ENCODE data around the gene ZNF605.

ZNF605 gene

GRCh38 chr12:132954471-132955048 lies 1.5 kb downstream of the ZNF605 start:
- H3K4me3 ChIP-seq (ENCODE audit: low read depth, low read length) = peak overlapping the region; percentile 81
- CTCF ChIA-PET = no interaction called here
- TF ChIP-seq CTCF (IDR thresholded peaks at IDR 0.05; ENCODE audit: insufficient read depth, low read length, missing control alignments) = no peak
- DNase-seq (ENCODE audit: low read depth, low spot score) = no peak
- POLR2A ChIA-PET = interaction anchor here (0.6 kb wide), 1 partner anchor 32 kb away, joined by 3 read pairs; the partner anchor contains the start of gene ZNF26

- POLR2A ChIA-PET = no interaction called here
- no peak for DNase-seq (ENCODE audit: low read depth, low spot score)
- CTCF ChIA-PET = no interaction called here
- no peak overlapping the region for H3K4me3 ChIP-seq (ENCODE audit: low read depth, low read length)
- no peak for TF ChIP-seq CTCF (IDR thresholded peaks at IDR 0.05; ENCODE audit: insufficient read depth, low read length, missing control alignments)
These were observed 2.3 kb downstream of the ZNF605 start for GRCh38 chr12:132953771-132954170.

GRCh38 chr12:132953163-132953425 lies 3.0 kb downstream of the ZNF605 start:
- DNase-seq (ENCODE audit: low read depth, low spot score) = no peak
- no peak for TF ChIP-seq CTCF (IDR thresholded peaks at IDR 0.05; ENCODE audit: insufficient read depth, low read length, missing control alignments)
- ChIA-PET POLR2A (no interaction called here), CTCF (no interaction called here)
- H3K4me3 ChIP-seq (ENCODE audit: low read depth, low read length) = no peak overlapping the region

- ChIA-PET CTCF (no interaction called here), POLR2A (interaction anchor here (0.6 kb wide), 1 partner anchor 37 kb away, joined by 4 read pairs; no protein-coding TSS in a partner anchor)
- no peak for TF ChIP-seq CTCF (IDR thresholded peaks at IDR 0.05; ENCODE audit: insufficient read depth, low read length, missing control alignments)
- no peak overlapping the region for H3K4me3 ChIP-seq (ENCODE audit: low read depth, low read length)
- no peak for DNase-seq (ENCODE audit: low read depth, low spot score)
These were observed 3.5 kb downstream of the ZNF605 start for GRCh38 chr12:132952371-132953162.

GRCh38 chr12:132951649-132952048 lies 4.5 kb downstream of the ZNF605 start:
- no peak overlapping the region for H3K4me3 ChIP-seq (ENCODE audit: low read depth, low read length)
- POLR2A ChIA-PET = interaction anchor here (0.6 kb wide), 1 partner anchor 36 kb away, joined by 4 read pairs; no protein-coding TSS in a partner anchor
- CTCF ChIA-PET = no interaction called here
- DNase-seq (ENCODE audit: low read depth, low spot score) = no peak
- TF ChIP-seq CTCF (IDR thresholded peaks at IDR 0.05; ENCODE audit: insufficient read depth, low read length, missing control alignments) = no peak

- no peak overlapping the region for H3K4me3 ChIP-seq (ENCODE audit: low read depth, low read length)
- no peak for TF ChIP-seq CTCF (IDR thresholded peaks at IDR 0.05; ENCODE audit: insufficient read depth, low read length, missing control alignments)
- DNase-seq (ENCODE audit: low read depth, low spot score) = no peak
- ChIA-PET POLR2A (no interaction called here), CTCF (no interaction called here)
These were observed 5.1 kb downstream of the ZNF605 start for GRCh38 chr12:132950844-132951535.
